Lower leg skin (tissue), 3 donors: ENCODE data around the gene XPR1.

Experiments
- CTCF ChIP-seq, 3 donors: fragments of 450-650 bp; IDR thresholded peaks; one replicate each; pipeline ENCODE4 v1.5.1; 2016; ENCODE audit warnings: antibody characterized with exemption in 3 of 3, mild to moderate bottlenecking in 3 of 3, moderate library complexity in 2 of 3
- POLR2A ChIP-seq, 2 donors: fragments of 450-650 bp; IDR thresholded peaks; one replicate each; pipeline ENCODE4 v1.6.1; 2016 to 2017; ENCODE audit warnings: antibody characterized with exemption in 2 of 2, mild to moderate bottlenecking in 1 of 2, moderate library complexity in 1 of 2

DNA sequence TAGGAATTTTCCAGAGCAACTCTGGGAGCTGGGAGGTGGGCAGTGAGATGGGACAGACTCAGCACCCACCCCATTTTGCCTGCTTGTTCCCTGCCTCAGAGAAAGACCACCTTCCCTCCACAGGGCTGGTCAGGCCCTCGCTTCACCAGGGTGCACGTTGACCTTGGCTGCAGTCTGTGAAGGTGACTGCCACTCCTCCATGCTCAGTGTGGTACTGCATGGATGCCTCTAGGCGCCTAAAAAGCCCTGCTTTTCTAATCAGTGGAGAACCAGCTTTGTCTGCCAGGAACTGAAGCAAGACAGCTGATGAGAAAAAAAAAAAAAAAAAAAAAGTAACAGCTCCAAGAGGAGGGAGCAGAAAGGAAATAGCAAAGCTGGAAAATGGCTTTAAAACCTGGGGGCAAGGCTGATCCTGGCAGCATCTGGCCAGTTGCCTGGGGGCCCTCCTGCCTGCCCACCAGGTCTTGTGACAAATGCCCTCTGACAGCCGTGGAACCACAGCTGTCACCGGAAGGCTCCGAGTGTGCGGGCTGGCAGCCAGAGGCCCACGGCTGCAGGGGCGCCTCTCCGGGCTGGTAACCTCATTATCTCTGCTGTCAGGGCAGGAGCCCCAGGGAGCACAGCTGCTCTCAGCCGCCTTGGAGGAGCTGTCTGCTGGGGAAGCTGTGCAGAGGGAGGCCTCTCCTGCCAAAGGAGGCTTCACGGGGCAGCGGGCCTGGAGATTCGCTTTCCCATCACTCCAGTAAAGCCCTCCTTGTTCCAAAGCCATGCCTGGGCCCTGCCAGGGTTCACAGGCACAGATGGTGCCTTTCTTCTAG, 294.6 kb downstream of the XPR1 start:
- TF ChIP-seq CTCF (IDR thresholded peaks at IDR 0.05) (no peak), POLR2A (IDR thresholded peaks at IDR 0.05) (no peak)
